GM12873 (cell line): ENCODE data around the gene KCMF1.

Source experiments
- CTCF ChIP-seq: IDR thresholded peaks from 2 replicates; pipeline ENCODE4 v1.5.1; 2012; ENCODE audit warnings: low read depth, mild to moderate bottlenecking, moderate library complexity, low read length, control low read depth; ENCODE audit not compliant: insufficient read depth; ENCODE audit errors: missing control alignments

KCMF1 gene

DNA sequence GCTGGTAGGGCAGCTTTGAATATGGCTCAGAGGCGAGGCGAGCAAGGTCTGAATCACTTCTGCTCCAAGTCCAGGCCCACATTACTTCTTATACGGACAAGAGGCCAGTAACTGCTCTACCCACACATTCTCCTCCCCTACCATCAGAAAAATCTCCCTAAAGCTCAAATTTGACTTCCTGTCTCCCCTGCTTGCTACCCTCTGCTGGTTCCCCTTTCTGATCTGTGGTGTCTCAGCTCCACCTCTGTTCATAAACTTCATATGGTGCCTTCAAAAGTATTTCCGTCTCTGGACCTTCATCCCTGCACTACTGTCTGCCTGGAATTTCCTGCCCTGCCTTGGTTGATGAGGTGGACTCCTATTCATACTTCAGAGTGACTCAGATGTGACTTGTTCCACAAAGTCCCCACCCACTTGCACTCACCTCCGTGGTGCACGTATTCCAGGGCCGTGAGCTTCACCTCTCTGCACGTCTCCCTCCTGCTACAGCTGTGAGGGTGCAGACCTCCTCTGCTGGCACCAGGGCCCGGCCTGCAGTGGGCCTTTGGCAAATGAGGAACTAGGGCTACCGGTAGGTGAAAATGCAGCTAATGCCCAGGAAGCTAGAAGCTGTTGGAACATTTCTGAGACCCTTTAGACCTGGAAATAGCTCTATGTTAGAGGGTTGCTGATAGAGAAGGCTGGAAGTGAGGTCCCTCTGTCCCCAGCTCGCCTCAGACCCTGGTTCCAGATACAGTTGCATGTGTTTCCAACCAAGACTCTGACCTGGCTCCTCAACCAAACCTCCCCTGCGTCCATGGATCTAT is 24.6 kb upstream of the KCMF1 start:
- TF ChIP-seq CTCF, result peak; percentile 15

GRCh38 chr2:84947010-84947593 is 23.9 kb upstream of the KCMF1 start:
- no peak for TF ChIP-seq CTCF

DNA sequence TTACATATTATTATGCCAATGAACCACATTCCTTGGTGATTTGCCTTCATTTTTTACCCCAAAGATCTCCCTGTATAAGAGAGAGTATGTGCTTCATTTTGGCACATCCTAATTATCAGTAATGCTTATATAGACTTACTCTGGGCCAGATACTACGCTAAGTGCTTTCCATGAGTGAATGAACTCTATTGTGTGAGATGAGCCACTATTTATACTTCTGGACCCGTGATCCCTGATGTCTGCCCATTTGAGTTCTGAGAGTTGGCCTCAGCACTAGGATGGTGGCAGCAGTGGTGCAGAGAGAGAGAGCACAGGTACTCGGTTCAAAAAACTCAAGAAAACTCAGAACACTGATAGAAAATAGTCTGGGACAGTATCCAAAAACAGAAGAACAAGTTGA is 17.4 kb upstream of the KCMF1 start:
- no peak for TF ChIP-seq CTCF

DNA sequence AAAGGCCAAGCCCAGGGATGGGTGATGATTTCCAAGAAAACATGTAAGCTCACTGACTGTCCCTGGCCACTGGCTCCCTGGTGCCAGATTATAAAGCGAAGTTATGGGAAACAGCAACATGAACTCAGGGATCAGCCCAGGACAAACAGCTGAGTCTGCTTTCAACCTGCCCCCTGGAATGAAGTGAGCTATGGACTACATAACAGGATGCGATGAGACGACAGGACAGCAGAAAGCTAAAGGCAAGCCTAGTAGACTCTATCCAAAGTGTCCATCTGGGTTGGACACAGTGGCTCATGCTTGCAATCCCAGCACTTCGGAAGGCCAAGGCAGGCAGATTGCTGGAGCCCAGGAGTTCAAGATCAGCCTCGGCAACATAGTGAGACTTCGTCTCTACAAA is 16.6 kb upstream of the KCMF1 start:
- TF ChIP-seq CTCF, result no peak

- TF ChIP-seq CTCF, result no peak
Observed at GRCh38 chr2:84956334-84957297, 14.3 kb upstream of the KCMF1 start.

DNA sequence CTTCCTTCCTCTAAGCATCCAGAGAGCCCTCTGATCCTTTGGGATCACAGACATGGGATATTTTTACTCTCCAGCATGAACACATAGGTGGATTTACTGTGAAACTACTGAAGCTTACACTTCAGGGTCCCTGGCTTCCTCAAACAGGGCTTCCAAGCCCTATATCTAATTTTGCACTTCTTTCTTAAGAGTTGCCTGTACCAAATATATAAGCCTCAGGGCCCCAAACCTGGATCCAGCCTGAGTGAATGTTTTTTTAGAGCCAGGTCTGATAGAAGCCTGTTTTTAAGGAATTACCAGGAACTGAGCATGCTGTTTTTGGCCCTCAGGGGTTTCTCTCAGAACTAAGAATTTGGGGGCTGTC is 13.2 kb upstream of the KCMF1 start:
- TF ChIP-seq CTCF, result no peak
